ENCODE data around the gene DCAF7.

Gene DCAF7

GRCh38 chr17:63568563-63568962, 18.3 kb downstream of the DCAF7 start:
- intact Hi-C loops (cut with DNase I): no loop called here
- peak in 1 of 42 donors; percentile 21 for DNase-seq

GRCh38 chr17:63571632-63572310, 21.5 kb downstream of the DCAF7 start:
- DNase-seq: no peak
- intact Hi-C loops (cut with DNase I): no loop called here

GRCh38 chr17:63573634-63574033, 23.4 kb downstream of the DCAF7 start:
- no peak for DNase-seq
- intact Hi-C loops (cut with DNase I): no loop called here

GRCh38 chr17:63578027-63578768, 27.9 kb downstream of the DCAF7 start:
- intact Hi-C loops (cut with DNase I): no loop called here
- DNase-seq: no peak

GRCh38 chr17:63578769-63579111, 28.5 kb downstream of the DCAF7 start:
- intact Hi-C loops (cut with DNase I): no loop called here

GRCh38 chr17:63579633-63580032, 29.4 kb downstream of the DCAF7 start:
- no peak for DNase-seq
- intact Hi-C loops (cut with DNase I): no loop called here

More at GRCh38 chr17:63578769-63579111, 28.5 kb downstream of the DCAF7 start:
- DNase-seq: no peak

GRCh38 chr17:63587770-63588169, 37.5 kb downstream of the DCAF7 start:
- no peak for DNase-seq
- intact Hi-C loops (cut with DNase I): no loop called here

- intact Hi-C loops (cut with DNase I): no loop called here
- no peak for DNase-seq
These were observed 38.5 kb downstream of the DCAF7 start for GRCh38 chr17:63588797-63589196.

- intact Hi-C loops (cut with DNase I): no loop called here
- DNase-seq: no peak
These were observed 39.4 kb downstream of the DCAF7 start for GRCh38 chr17:63589646-63590045.

- intact Hi-C loops (cut with DNase I): no loop called here
- no peak for DNase-seq
These were observed 42.5 kb downstream of the DCAF7 start for GRCh38 chr17:63592797-63593196.

- DNase-seq: no peak
- intact Hi-C loops (cut with DNase I): no loop called here
These were observed 44.9 kb downstream of the DCAF7 start for GRCh38 chr17:63595132-63595531.

- DNase-seq: no peak
- intact Hi-C loops (cut with DNase I): no loop called here
These were observed 46.7 kb downstream of the DCAF7 start for GRCh38 chr17:63596856-63597586.

GRCh38 chr17:63598281-63598680, 48.0 kb downstream of the DCAF7 start:
- intact Hi-C loops (cut with DNase I): no loop called here
- no peak for DNase-seq

- DNase-seq: peak; percentile 72 to 94 (median 84)
- intact Hi-C loops (cut with DNase I): no loop called here
These were observed 50.5 kb downstream of the DCAF7 start, which contains the start of gene TACO1 for GRCh38 chr17:63600569-63601438. TACO1 (plus strand) TSS chr17:63600895; CDS start chr17:63601084, 189 bp downstream.

GRCh38 chr17:63601439-63602371, 51.4 kb downstream of the DCAF7 start:
- DNase-seq: no peak
- intact Hi-C loops (cut with DNase I): no loop called here

- intact Hi-C loops (cut with DNase I): loop anchor here (5.0 kb wide), 1 partner anchor 178 kb away; no protein-coding TSS in a partner anchor
- DNase-seq: no peak
These were observed 59.7 kb downstream of the DCAF7 start for GRCh38 chr17:63609816-63610573.

GRCh38 chr17:63610854-63611253, 60.6 kb downstream of the DCAF7 start:
- no peak for DNase-seq
- intact Hi-C loops (cut with DNase I): no loop called here

All from head of caudate nucleus (tissue), 42 donors.